ENCODE measurements around the gene REEP3. TPM values are rescaled to one million over a fixed set of nuclear protein-coding genes. Genes with fewer than 3 reads are reported as not detected.
A peak's percentile ranks its signal among the peaks of the same experiment; 100 is the strongest.

REEP3 gene
- total RNA-seq, 1 experiment from 2014 or later, result 39.6 TPM

- CTCF ChIA-PET, result no interaction called here
- Histone ChIP-seq H3K27me3 (replicated peaks; ENCODE audit: insufficient read depth, low read depth, low read length, poor library complexity) (no peaks in the 10 kb centered on the region), H3K4me1 (ENCODE audit: insufficient read depth, low read length, poor library complexity, severe bottlenecking) (peaks cover 45% of the 10 kb centered on the region), H3K9me3 (ENCODE audit: low read depth, low read length, poor library complexity, severe bottlenecking) (no peaks in the 10 kb centered on the region), H3K4me3 (ENCODE audit: low read depth, low read length, poor library complexity, severe bottlenecking) (no peak overlapping the region), H3K27ac (ENCODE audit: low read depth, low read length, poor library complexity, severe bottlenecking) (no peak overlapping the region), H3K36me3 (ENCODE audit: insufficient read depth, low read length, poor library complexity, severe bottlenecking) (no peaks in the 10 kb centered on the region)
- TF ChIP-seq, protein P1, sequence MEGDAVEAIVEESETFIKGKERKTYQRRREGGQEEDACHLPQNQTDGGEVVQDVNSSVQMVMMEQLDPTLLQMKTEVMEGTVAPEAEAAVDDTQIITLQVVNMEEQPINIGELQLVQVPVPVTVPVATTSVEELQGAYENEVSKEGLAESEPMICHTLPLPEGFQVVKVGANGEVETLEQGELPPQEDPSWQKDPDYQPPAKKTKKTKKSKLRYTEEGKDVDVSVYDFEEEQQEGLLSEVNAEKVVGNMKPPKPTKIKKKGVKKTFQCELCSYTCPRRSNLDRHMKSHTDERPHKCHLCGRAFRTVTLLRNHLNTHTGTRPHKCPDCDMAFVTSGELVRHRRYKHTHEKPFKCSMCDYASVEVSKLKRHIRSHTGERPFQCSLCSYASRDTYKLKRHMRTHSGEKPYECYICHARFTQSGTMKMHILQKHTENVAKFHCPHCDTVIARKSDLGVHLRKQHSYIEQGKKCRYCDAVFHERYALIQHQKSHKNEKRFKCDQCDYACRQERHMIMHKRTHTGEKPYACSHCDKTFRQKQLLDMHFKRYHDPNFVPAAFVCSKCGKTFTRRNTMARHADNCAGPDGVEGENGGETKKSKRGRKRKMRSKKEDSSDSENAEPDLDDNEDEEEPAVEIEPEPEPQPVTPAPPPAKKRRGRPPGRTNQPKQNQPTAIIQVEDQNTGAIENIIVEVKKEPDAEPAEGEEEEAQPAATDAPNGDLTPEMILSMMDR (conservative IDR thresholded peaks at IDR 0.05; ENCODE audit: low read depth, low read length), result no peak
- TF ChIP-seq EZH2 (IDR thresholded peaks at IDR 0.05; ENCODE audit: borderline replicate concordance, low read depth, low read length, poor library complexity, severe bottlenecking), result no peak
- DNase-seq (ENCODE audit: low spot score), result no peak
- no TSS peak for BruUV-seq (replicated peaks)
- intact Hi-C loops (cut with micrococcal nuclease; ENCODE audit: unreplicated experiment), result no loop called here
- POLR2A ChIA-PET (ENCODE audit: low non-redundant PET), result no interaction called here
Measured at GRCh38 chr10:63667596-63668480, 146.6 kb downstream of the REEP3 start.

GRCh38 chr10:63670291-63670898 lies 149.2 kb downstream of the REEP3 start:
- peak; percentile 43 for DNase-seq (ENCODE audit: low spot score)
- Histone ChIP-seq H3K27me3 (replicated peaks; ENCODE audit: insufficient read depth, low read depth, low read length, poor library complexity) (no peaks in the 10 kb centered on the region), H3K4me3 (ENCODE audit: low read depth, low read length, poor library complexity, severe bottlenecking) (no peak overlapping the region), H3K9me3 (ENCODE audit: low read depth, low read length, poor library complexity, severe bottlenecking) (no peaks in the 10 kb centered on the region), H3K36me3 (ENCODE audit: insufficient read depth, low read length, poor library complexity, severe bottlenecking) (no peaks in the 10 kb centered on the region), H3K4me1 (ENCODE audit: insufficient read depth, low read length, poor library complexity, severe bottlenecking) (peaks cover 49% of the 10 kb centered on the region), H3K27ac (ENCODE audit: low read depth, low read length, poor library complexity, severe bottlenecking) (peak overlapping the region; percentile 65)
- intact Hi-C loops (cut with micrococcal nuclease; ENCODE audit: unreplicated experiment), result no loop called here
- ChIA-PET POLR2A (ENCODE audit: low non-redundant PET) (interaction anchor here (0.7 kb wide), 1 partner anchor 1201 kb away, joined by 3 read pairs; no protein-coding TSS in a partner anchor), CTCF (interaction anchor here (1.0 kb wide), 1 partner anchor 97 kb away, joined by 3 read pairs; no protein-coding TSS in a partner anchor)
- BruUV-seq (replicated peaks), result no TSS peak
- no peak for TF ChIP-seq EZH2 (IDR thresholded peaks at IDR 0.05; ENCODE audit: borderline replicate concordance, low read depth, low read length, poor library complexity, severe bottlenecking)
- TF ChIP-seq, protein P1 (conservative IDR thresholded peaks at IDR 0.05; ENCODE audit: low read depth, low read length), result no peak

GRCh38 chr10:63671317-63671937 lies 150.2 kb downstream of the REEP3 start:
- ChIA-PET CTCF (interaction anchor here (0.6 to 1.0 kb wide), 2 partner anchors 96 to 415 kb away, joined by 3 read pairs; no protein-coding TSS in a partner anchor), POLR2A (ENCODE audit: low non-redundant PET) (interaction anchor here (0.5 to 0.7 kb wide), 2 partner anchors 333 to 1200 kb away, joined by 3 to 5 read pairs; no protein-coding TSS in a partner anchor)
- H3K9me3 ChIP-seq (ENCODE audit: low read depth, low read length, poor library complexity, severe bottlenecking), result no peaks in the 10 kb centered on the region
- intact Hi-C loops (cut with micrococcal nuclease; ENCODE audit: unreplicated experiment), result no loop called here
- TF ChIP-seq, protein P1 (conservative IDR thresholded peaks at IDR 0.05; ENCODE audit: low read depth, low read length), result no peak
- TF ChIP-seq EZH2 (IDR thresholded peaks at IDR 0.05; ENCODE audit: borderline replicate concordance, low read depth, low read length, poor library complexity, severe bottlenecking), result no peak
- peak; percentile 75 for DNase-seq (ENCODE audit: low spot score)
- H3K4me3 ChIP-seq (ENCODE audit: low read depth, low read length, poor library complexity, severe bottlenecking), result no peak overlapping the region
- H3K4me1 ChIP-seq (ENCODE audit: insufficient read depth, low read length, poor library complexity, severe bottlenecking), result peaks cover 40% of the 10 kb centered on the region
- H3K27me3 ChIP-seq (replicated peaks; ENCODE audit: insufficient read depth, low read depth, low read length, poor library complexity), result no peaks in the 10 kb centered on the region
- peak overlapping the region; percentile 65 for H3K27ac ChIP-seq (ENCODE audit: low read depth, low read length, poor library complexity, severe bottlenecking)
- BruUV-seq (replicated peaks), result no TSS peak
- H3K36me3 ChIP-seq (ENCODE audit: insufficient read depth, low read length, poor library complexity, severe bottlenecking), result no peaks in the 10 kb centered on the region

Data from A673 (cell line).